Neutrophil (primary cell): ENCODE data around the gene ERCC6.

Source experiments
- H3K27ac ChIP-seq: fragments of 200-600 bp; sonication (generic); 2 replicates; pipeline ENCODE4 v1.5.1; 2016; ENCODE audit warnings: mild to moderate bottlenecking, moderate library complexity
- H3K27me3 ChIP-seq: fragments of 200-600 bp; sonication (generic); 2 replicates; pipeline ENCODE4 v1.6.0; 2016; ENCODE audit warnings: mild to moderate bottlenecking
- H3K36me3 ChIP-seq: fragments of 200-600 bp; sonication (generic); 2 replicates; pipeline ENCODE4 v1.5.1; 2017
- H3K4me1 ChIP-seq, 2 experiments: fragments of 200-600 bp in 1 of 2; sonication (generic) in 1 of 2; 1 replicate in 1 of 2; 2 replicates in 1 of 2; pipeline versions ENCODE4 v1.5.1 to v1.6.1; 2013 to 2016; ENCODE audit warnings: low read depth in 1 of 2, low read length in 1 of 2, mild to moderate bottlenecking in 1 of 2, moderate library complexity in 1 of 2; ENCODE audit not compliant: control insufficient read depth in 1 of 2, insufficient read depth in 1 of 2
- H3K4me3 ChIP-seq, 2 experiments: fragments of 200-600 bp in 1 of 2; sonication (generic) in 1 of 2; 1 replicate in 1 of 2; 2 replicates in 1 of 2; pipeline ENCODE4 v1.5.1; 2013 to 2016; ENCODE audit warnings: low read depth in 1 of 2, low read length in 1 of 2, mild to moderate bottlenecking in 1 of 2, moderate library complexity in 1 of 2
- H3K9me3 ChIP-seq: fragments of 200-600 bp; sonication (generic); 2 replicates; pipeline ENCODE4 v1.5.1; 2016
- TF ChIP-seq, protein P1 (sequence below): fragments of 200-600 bp; sonication (generic); IDR thresholded peaks from 2 replicates; pipeline ENCODE4 v1.5.1; 2016; ENCODE audit warnings: antibody characterized with exemption

ERCC6 gene

DNA sequence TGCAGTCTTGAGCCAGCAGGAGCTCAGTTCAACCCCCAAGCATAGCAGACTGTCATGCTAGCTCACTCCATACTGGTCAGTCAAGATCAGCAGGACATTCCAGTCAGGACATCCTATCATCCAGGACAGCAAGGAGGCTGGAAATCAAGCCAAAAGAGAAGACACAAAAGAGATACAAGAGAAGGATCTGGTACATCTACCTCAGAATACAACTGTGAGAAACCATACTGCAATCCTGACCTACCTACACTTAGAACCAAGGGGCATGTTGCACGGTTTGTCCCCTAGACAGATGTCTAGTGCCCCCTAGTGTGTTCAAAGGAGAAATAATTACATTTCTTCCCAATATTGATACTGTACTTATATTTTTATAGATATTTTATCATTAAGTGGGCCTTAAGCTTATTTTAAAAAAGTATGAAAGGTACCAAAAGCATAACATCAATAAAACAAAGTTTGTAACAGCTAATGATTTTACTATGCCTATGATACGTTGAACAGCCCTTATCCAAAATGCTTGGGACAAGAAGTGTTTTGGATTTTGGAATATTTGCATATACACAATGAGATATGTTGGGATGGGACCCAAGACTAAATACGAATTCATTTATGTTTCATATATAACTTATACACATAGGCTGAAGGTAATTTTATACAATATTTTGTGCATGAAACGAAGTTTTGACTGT, 26.7 kb downstream of the ERCC6 start:
- no peaks in the 10 kb centered on the region for H3K9me3 ChIP-seq
- no peaks in the 10 kb centered on the region for H3K27me3 ChIP-seq
- H3K36me3 ChIP-seq: peaks cover 27% of the 10 kb centered on the region
- H3K27ac ChIP-seq: no peak overlapping the region
- H3K4me3 ChIP-seq: no peak overlapping the region
- TF ChIP-seq, protein P1, sequence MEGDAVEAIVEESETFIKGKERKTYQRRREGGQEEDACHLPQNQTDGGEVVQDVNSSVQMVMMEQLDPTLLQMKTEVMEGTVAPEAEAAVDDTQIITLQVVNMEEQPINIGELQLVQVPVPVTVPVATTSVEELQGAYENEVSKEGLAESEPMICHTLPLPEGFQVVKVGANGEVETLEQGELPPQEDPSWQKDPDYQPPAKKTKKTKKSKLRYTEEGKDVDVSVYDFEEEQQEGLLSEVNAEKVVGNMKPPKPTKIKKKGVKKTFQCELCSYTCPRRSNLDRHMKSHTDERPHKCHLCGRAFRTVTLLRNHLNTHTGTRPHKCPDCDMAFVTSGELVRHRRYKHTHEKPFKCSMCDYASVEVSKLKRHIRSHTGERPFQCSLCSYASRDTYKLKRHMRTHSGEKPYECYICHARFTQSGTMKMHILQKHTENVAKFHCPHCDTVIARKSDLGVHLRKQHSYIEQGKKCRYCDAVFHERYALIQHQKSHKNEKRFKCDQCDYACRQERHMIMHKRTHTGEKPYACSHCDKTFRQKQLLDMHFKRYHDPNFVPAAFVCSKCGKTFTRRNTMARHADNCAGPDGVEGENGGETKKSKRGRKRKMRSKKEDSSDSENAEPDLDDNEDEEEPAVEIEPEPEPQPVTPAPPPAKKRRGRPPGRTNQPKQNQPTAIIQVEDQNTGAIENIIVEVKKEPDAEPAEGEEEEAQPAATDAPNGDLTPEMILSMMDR: no peak
- H3K4me1 ChIP-seq: peaks cover 12 to 19% of the 10 kb centered on the region in 2 experiments

DNA sequence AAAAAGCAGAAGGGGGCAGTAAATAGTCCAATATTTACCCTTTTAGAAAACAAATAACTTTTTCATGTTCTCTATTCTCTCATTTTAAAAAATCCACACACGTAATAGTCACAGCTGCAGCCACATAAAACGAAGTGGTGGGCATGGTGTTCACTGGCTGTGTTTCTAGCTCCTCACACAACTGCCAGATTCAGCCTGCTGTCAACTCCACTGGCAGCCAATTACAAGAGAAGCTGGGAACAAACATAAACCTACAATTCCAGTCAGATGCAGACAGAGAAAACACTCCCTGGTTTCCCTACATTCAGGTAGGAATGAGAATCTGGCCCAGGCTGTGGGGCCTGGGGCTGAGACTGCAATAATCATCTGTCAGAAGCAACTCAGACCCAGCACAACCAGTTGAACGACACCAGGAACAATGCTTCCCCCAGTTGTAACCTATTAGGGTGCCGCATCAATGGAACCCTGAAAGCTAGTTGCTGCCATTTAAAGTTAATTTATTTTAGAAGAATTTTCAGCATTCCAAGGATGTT, 29.1 kb downstream of the ERCC6 start:
- TF ChIP-seq, protein P1: no peak
- Histone ChIP-seq H3K4me3 (no peak overlapping the region), H3K9me3 (no peaks in the 10 kb centered on the region), H3K4me1 (peaks cover 12 to 19% of the 10 kb centered on the region in 2 experiments), H3K36me3 (peaks cover 7% of the 10 kb centered on the region), H3K27ac (no peak overlapping the region), H3K27me3 (no peaks in the 10 kb centered on the region)

DNA sequence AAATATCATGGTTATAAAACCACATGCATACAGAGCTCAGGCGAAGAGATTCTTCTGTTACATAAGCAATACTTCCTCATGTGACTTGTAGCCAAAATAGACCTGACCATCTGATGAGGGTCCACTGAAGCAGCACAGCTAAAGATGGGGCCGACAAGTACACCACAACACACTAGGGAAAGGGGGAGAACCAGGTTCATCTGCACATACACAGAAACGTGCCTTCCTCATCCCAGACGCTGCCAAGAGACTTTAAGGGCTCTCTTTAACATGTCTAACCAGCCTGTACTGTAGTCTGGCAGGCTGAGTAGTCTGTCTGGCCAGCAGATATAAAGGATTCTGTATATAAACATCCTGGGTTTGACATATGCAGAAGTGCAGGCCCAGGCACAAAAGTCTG, 30.3 kb downstream of the ERCC6 start:
- Histone ChIP-seq H3K36me3 (peaks cover 3% of the 10 kb centered on the region), H3K27me3 (no peaks in the 10 kb centered on the region), H3K4me1 (peaks cover 12 to 19% of the 10 kb centered on the region in 2 experiments), H3K27ac (peak overlapping the region; percentile 5), H3K9me3 (no peaks in the 10 kb centered on the region), H3K4me3 (no peak overlapping the region)
- TF ChIP-seq, protein P1: no peak

DNA sequence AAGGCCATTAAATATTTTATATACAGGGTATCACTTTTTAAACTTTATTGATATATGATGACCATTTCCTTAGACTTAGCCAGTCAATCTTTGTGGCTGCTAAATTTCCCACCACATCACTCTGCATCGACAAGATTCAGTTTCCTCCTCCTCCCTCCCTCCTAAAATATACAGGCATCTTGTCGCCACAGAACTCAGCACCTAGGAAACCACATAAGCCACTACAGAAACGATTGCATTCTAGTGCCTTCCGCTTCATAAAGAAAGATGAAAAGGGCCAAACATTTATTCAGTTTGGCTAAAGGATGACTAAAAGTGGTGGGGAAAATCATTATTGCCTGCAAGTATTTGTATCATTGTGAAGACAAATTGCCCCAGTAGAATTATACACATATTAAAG, 30.7 kb downstream of the ERCC6 start:
- H3K4me1 ChIP-seq: peaks cover 12 to 19% of the 10 kb centered on the region in 2 experiments
- H3K4me3 ChIP-seq: no peak overlapping the region
- H3K36me3 ChIP-seq: peaks cover 3% of the 10 kb centered on the region
- H3K27ac ChIP-seq: peak overlapping the region; percentile 5
- TF ChIP-seq, protein P1: no peak
- H3K9me3 ChIP-seq: no peaks in the 10 kb centered on the region
- no peaks in the 10 kb centered on the region for H3K27me3 ChIP-seq

DNA sequence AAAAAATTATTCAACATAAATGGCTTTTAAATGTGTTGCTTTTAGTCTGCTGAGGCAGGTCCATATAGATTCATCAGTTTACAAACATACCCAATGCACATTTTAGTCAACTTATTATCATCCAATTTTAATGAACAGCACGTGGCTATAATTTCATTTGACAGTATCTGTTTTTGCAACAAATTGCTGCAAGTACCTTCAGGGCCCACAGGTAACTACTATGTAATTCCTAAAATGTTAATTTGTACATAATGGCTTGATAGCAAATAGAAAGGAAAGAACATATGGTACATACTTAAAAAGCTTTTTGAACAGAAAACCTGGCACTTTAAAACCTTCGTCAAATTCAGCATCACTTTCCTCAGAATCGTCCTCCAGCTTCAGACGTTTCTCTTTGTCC, 33.3 kb downstream of the ERCC6 start:
- Histone ChIP-seq H3K4me1 (peaks cover 12 to 19% of the 10 kb centered on the region in 2 experiments), H3K27me3 (no peaks in the 10 kb centered on the region), H3K36me3 (peaks cover 3% of the 10 kb centered on the region), H3K4me3 (no peak overlapping the region), H3K27ac (no peak overlapping the region), H3K9me3 (no peaks in the 10 kb centered on the region)
- TF ChIP-seq, protein P1: no peak
